ENCODE results near the gene LYPD4.

- TF ChIP-seq CTCF (conservative IDR thresholded peaks at IDR 0.05), result no peak
- TF ChIP-seq ZFX (IDR thresholded peaks at IDR 0.05), result no peak
These were observed 27.9 kb upstream of the LYPD4 start for GRCh38 chr19:41872384-41872774.
